IPS-20b (cell line): ENCODE measurements around the gene NUTM2G.
"Not testable (repeated sequence)": the region's sequence is repeated elsewhere in the genome, so short reads cannot be mapped to it uniquely, and the experiment has no call there.

Source experiments
- H3K27ac ChIP-seq: one replicate; pipeline ENCODE4 v1.5.1; 2013; ENCODE audit warnings: low read length
- H3K27me3 ChIP-seq: 2 replicates; pipeline ENCODE4 v1.6.1; 2013; ENCODE audit warnings: mild to moderate bottlenecking, low read length, inconsistent platforms; ENCODE audit not compliant: insufficient read depth
- H3K36me3 ChIP-seq: 2 replicates; pipeline ENCODE4 v1.6.1; 2013; ENCODE audit warnings: low read depth, mild to moderate bottlenecking, inconsistent platforms, low read length, moderate library complexity; ENCODE audit not compliant: insufficient read depth
- H3K4me1 ChIP-seq: 2 replicates; pipeline ENCODE4 v1.6.1; 2013; ENCODE audit warnings: mild to moderate bottlenecking, control low read depth, inconsistent platforms, low read length, moderate library complexity; ENCODE audit not compliant: insufficient read depth
- H3K4me3 ChIP-seq: 2 replicates; pipeline ENCODE4 v1.5.1; 2013; ENCODE audit warnings: mild to moderate bottlenecking, low read length, inconsistent platforms
- H3K9ac ChIP-seq: 2 replicates; pipeline ENCODE4 v1.6.1; 2013; ENCODE audit warnings: low read depth, mild to moderate bottlenecking, inconsistent platforms, low read length, moderate library complexity
- H3K9me3 ChIP-seq: 2 replicates; pipeline ENCODE4 v1.6.1; 2013; ENCODE audit warnings: mild to moderate bottlenecking, low read depth, low read length, inconsistent platforms; ENCODE audit not compliant: insufficient read depth

NUTM2G gene

GRCh38 chr9:96928543-96928942 lies at the start of gene NUTM2G:
Gene NUTM2G, plus strand, starts transcription at chr9:96928843. Its CDS starts 182 bp downstream, at chr9:96929025.
- H3K4me1 ChIP-seq, H3K27me3 ChIP-seq, H3K9ac ChIP-seq, H3K27ac ChIP-seq, H3K36me3 ChIP-seq, H3K9me3 ChIP-seq, H3K4me3 ChIP-seq: not testable (repeated sequence)

- Histone ChIP-seq H3K9ac (no peak overlapping the region), H3K36me3 (no peaks in the 10 kb centered on the region), H3K4me1 (no peaks in the 10 kb centered on the region), H3K9me3 (no peaks in the 10 kb centered on the region), H3K4me3 (no peak overlapping the region), H3K27ac (no peak overlapping the region), H3K27me3 (no peaks in the 10 kb centered on the region)
Measured at GRCh38 chr9:96883922-96884321, 44.7 kb upstream of the NUTM2G start.

- no peak overlapping the region for H3K27ac ChIP-seq
- no peaks in the 10 kb centered on the region for H3K27me3 ChIP-seq
- no peak overlapping the region for H3K4me3 ChIP-seq
- H3K9me3 ChIP-seq, result no peaks in the 10 kb centered on the region
- H3K4me1 ChIP-seq, result no peaks in the 10 kb centered on the region
- H3K9ac ChIP-seq, result no peak overlapping the region
- H3K36me3 ChIP-seq, result no peaks in the 10 kb centered on the region
Measured at GRCh38 chr9:96884443-96884842, 44.2 kb upstream of the NUTM2G start.

- Histone ChIP-seq H3K4me3 (no peak overlapping the region), H3K27me3 (no peaks in the 10 kb centered on the region), H3K9ac (no peak overlapping the region), H3K27ac (no peak overlapping the region), H3K4me1 (no peaks in the 10 kb centered on the region), H3K36me3 (no peaks in the 10 kb centered on the region), H3K9me3 (no peaks in the 10 kb centered on the region)
Measured at GRCh38 chr9:96885424-96885823, 43.2 kb upstream of the NUTM2G start.

GRCh38 chr9:96888591-96888990 lies 40.1 kb upstream of the NUTM2G start:
- no peaks in the 10 kb centered on the region for H3K27me3 ChIP-seq
- H3K4me1 ChIP-seq, result no peaks in the 10 kb centered on the region
- no peak overlapping the region for H3K4me3 ChIP-seq
- no peaks in the 10 kb centered on the region for H3K36me3 ChIP-seq
- H3K27ac ChIP-seq, result no peak overlapping the region
- H3K9me3 ChIP-seq, result no peaks in the 10 kb centered on the region
- no peak overlapping the region for H3K9ac ChIP-seq

- H3K36me3 ChIP-seq, result peaks cover 12% of the 10 kb centered on the region
- no peaks in the 10 kb centered on the region for H3K4me1 ChIP-seq
- no peak overlapping the region for H3K4me3 ChIP-seq
- no peak overlapping the region for H3K27ac ChIP-seq
- H3K27me3 ChIP-seq, result no peaks in the 10 kb centered on the region
- no peaks in the 10 kb centered on the region for H3K9me3 ChIP-seq
- no peak overlapping the region for H3K9ac ChIP-seq
Measured at GRCh38 chr9:96892131-96892530, 36.5 kb upstream of the NUTM2G start.

GRCh38 chr9:96900010-96900409 lies 28.6 kb upstream of the NUTM2G start:
- H3K27ac ChIP-seq, H3K4me1 ChIP-seq, H3K9ac ChIP-seq, H3K27me3 ChIP-seq, H3K9me3 ChIP-seq, H3K4me3 ChIP-seq: not testable (repeated sequence)
- H3K36me3 ChIP-seq, result peaks cover 17% of the 10 kb centered on the region

GRCh38 chr9:96904947-96905722 lies 23.5 kb upstream of the NUTM2G start:
- H3K4me3 ChIP-seq, H3K27ac ChIP-seq, H3K27me3 ChIP-seq, H3K4me1 ChIP-seq, H3K9ac ChIP-seq, H3K9me3 ChIP-seq, H3K36me3 ChIP-seq: not testable (repeated sequence)

GRCh38 chr9:96908479-96908878 lies 20.2 kb upstream of the NUTM2G start:
- not testable (repeated sequence) for H3K9me3 ChIP-seq, H3K4me1 ChIP-seq, H3K4me3 ChIP-seq, H3K27me3 ChIP-seq, H3K36me3 ChIP-seq, H3K27ac ChIP-seq, H3K9ac ChIP-seq

- H3K4me1 ChIP-seq, H3K27me3 ChIP-seq, H3K9me3 ChIP-seq, H3K36me3 ChIP-seq, H3K4me3 ChIP-seq, H3K27ac ChIP-seq, H3K9ac ChIP-seq: not testable (repeated sequence)
Measured at GRCh38 chr9:96915539-96915938, 13.1 kb upstream of the NUTM2G start.

GRCh38 chr9:96916531-96916930 lies 12.1 kb upstream of the NUTM2G start:
- not testable (repeated sequence) for H3K27ac ChIP-seq

GRCh38 chr9:96918550-96918949 lies 10.1 kb upstream of the NUTM2G start:
- not testable (repeated sequence) for H3K9me3 ChIP-seq, H3K4me3 ChIP-seq, H3K27ac ChIP-seq, H3K4me1 ChIP-seq, H3K9ac ChIP-seq, H3K27me3 ChIP-seq, H3K36me3 ChIP-seq

More at GRCh38 chr9:96916531-96916930, 12.1 kb upstream of the NUTM2G start:
- not testable (repeated sequence) for H3K4me3 ChIP-seq, H3K36me3 ChIP-seq, H3K27me3 ChIP-seq, H3K4me1 ChIP-seq, H3K9me3 ChIP-seq, H3K9ac ChIP-seq
